Measurements from ENCODE around the gene SWAP70.

SWAP70 gene

GRCh38 chr11:9774109-9774508, 110.2 kb downstream of the SWAP70 start:
- Histone ChIP-seq H3F3A (ENCODE audit: low read depth) (no peaks in the 10 kb centered on the region), H3K9ac (ENCODE audit: low read depth, low read length, poor library complexity, severe bottlenecking) (no peak overlapping the region), H3K9me2 (replicated peaks; ENCODE audit: low read depth, low read length) (no peaks in the 10 kb centered on the region), H2AFZ (ENCODE audit: low read length) (no peak overlapping the region), H3K36me3 (ENCODE audit: insufficient read depth, low read length) (no peaks in the 10 kb centered on the region), H3K4me3 (ENCODE audit: low read length, poor library complexity, severe bottlenecking) (no peak overlapping the region), H3K4me2 (ENCODE audit: low read depth, low read length, poor library complexity, severe bottlenecking) (no peak overlapping the region), H3K79me2 (ENCODE audit: insufficient read depth, low read length) (no peaks in the 10 kb centered on the region), H3K27me3 (ENCODE audit: insufficient read depth, low read length, poor library complexity, severe bottlenecking) (no peaks in the 10 kb centered on the region), H4K20me1 (ENCODE audit: insufficient read depth, low read length, poor library complexity, severe bottlenecking) (no peaks in the 10 kb centered on the region), H3K4me1 (ENCODE audit: insufficient read depth, low read length, poor library complexity, severe bottlenecking) (no peaks in the 10 kb centered on the region), H3K9me3 (ENCODE audit: insufficient read depth, low read depth, low read length) (no peaks in the 10 kb centered on the region)
- TF ChIP-seq CTCF (conservative IDR thresholded peaks at IDR 0.05; ENCODE audit: low read length): no peak
- no peak for TF ChIP-seq EZH2phosphoT487 (IDR thresholded peaks at IDR 0.05; ENCODE audit: borderline replicate concordance)

DNA sequence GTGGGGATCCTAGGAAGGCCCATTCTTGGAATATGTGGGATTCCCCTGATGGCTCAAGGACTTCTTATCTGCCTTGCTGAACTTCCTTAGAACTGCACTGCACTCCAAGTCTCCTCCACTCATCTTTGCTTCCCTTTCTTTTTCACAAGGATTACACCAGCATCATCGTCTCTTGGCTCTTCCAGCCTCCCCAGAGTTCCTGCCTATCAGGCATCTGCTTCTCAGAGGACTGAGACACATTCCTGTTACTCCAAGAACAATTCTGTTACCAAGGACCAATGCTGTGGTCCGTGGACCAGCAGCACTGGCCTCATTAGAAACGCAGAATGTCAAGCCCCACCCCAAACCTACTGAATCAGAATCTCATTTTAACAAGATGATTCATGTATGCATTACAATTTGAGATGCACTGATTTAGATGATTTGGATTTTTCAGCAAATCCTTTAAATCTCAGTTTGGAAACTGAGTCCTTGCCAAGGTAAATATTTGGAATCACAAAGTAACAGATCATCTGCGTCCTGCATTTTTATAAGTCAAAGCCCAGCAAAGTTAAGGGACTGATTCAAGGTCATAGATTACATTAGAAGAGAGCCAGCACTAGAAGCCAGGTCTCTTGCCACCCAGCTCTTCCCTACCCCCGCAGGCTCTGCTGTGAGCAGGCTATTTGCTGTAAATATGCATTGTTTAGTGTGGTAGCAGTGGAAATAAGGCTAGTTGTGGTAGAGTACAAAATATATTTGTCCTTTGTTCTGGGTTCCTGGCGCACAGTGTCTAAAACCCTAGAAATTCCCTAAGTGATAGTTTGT, 110.9 kb downstream of the SWAP70 start:
- TF ChIP-seq CTCF (conservative IDR thresholded peaks at IDR 0.05; ENCODE audit: low read length): no peak
- TF ChIP-seq EZH2phosphoT487 (IDR thresholded peaks at IDR 0.05; ENCODE audit: borderline replicate concordance): no peak
- H3F3A ChIP-seq (ENCODE audit: low read depth): no peaks in the 10 kb centered on the region
- H3K9me3 ChIP-seq (ENCODE audit: insufficient read depth, low read depth, low read length): no peaks in the 10 kb centered on the region
- peaks cover 4% of the 10 kb centered on the region; the same call in 1 of the 2 replicates for H3K36me3 ChIP-seq (ENCODE audit: insufficient read depth, low read length)
- H2AFZ ChIP-seq (ENCODE audit: low read length): no peak overlapping the region
- H3K9me2 ChIP-seq (replicated peaks; ENCODE audit: low read depth, low read length): no peaks in the 10 kb centered on the region
- no peak overlapping the region for H3K4me2 ChIP-seq (ENCODE audit: low read depth, low read length, poor library complexity, severe bottlenecking)
- H4K20me1 ChIP-seq (ENCODE audit: insufficient read depth, low read length, poor library complexity, severe bottlenecking): no peaks in the 10 kb centered on the region
- H3K27me3 ChIP-seq (ENCODE audit: insufficient read depth, low read length, poor library complexity, severe bottlenecking): no peaks in the 10 kb centered on the region
- no peaks in the 10 kb centered on the region for H3K79me2 ChIP-seq (ENCODE audit: insufficient read depth, low read length)
- H3K4me3 ChIP-seq (ENCODE audit: low read length, poor library complexity, severe bottlenecking): no peak overlapping the region
- no peak overlapping the region for H3K9ac ChIP-seq (ENCODE audit: low read depth, low read length, poor library complexity, severe bottlenecking)
- H3K4me1 ChIP-seq (ENCODE audit: insufficient read depth, low read length, poor library complexity, severe bottlenecking): no peaks in the 10 kb centered on the region

DNA sequence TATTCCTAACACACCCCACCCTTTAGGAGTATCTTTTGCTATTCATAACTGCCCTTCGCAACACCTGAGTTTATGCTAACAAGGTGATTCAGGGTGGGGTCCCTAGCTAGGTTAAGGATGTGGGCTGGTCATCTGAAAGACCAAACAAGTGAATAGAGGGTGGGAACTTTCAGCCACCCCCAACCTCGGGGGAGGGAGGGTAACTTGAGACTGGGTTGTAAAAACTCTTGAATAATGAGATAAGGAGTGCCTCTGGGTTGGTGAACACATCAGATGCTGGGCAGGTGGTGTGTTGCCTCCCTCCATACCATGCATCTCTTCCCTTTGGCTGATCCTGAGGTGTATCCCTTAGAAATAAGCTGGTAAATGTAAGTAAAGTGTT, 111.5 kb downstream of the SWAP70 start:
- Histone ChIP-seq H4K20me1 (ENCODE audit: insufficient read depth, low read length, poor library complexity, severe bottlenecking) (no peaks in the 10 kb centered on the region), H3K9me2 (replicated peaks; ENCODE audit: low read depth, low read length) (no peaks in the 10 kb centered on the region), H3K9ac (ENCODE audit: low read depth, low read length, poor library complexity, severe bottlenecking) (no peak overlapping the region), H3K4me2 (ENCODE audit: low read depth, low read length, poor library complexity, severe bottlenecking) (no peak overlapping the region), H3K9me3 (ENCODE audit: insufficient read depth, low read depth, low read length) (no peaks in the 10 kb centered on the region), H3K4me1 (ENCODE audit: insufficient read depth, low read length, poor library complexity, severe bottlenecking) (no peaks in the 10 kb centered on the region), H3K4me3 (ENCODE audit: low read length, poor library complexity, severe bottlenecking) (no peak overlapping the region), H3K36me3 (ENCODE audit: insufficient read depth, low read length) (peaks cover 10% of the 10 kb centered on the region; the same call in 1 of the 2 replicates), H2AFZ (ENCODE audit: low read length) (no peak overlapping the region), H3K27me3 (ENCODE audit: insufficient read depth, low read length, poor library complexity, severe bottlenecking) (no peaks in the 10 kb centered on the region), H3F3A (ENCODE audit: low read depth) (no peaks in the 10 kb centered on the region), H3K79me2 (ENCODE audit: insufficient read depth, low read length) (no peaks in the 10 kb centered on the region)
- TF ChIP-seq EZH2phosphoT487 (IDR thresholded peaks at IDR 0.05; ENCODE audit: borderline replicate concordance): no peak
- no peak for TF ChIP-seq CTCF (conservative IDR thresholded peaks at IDR 0.05; ENCODE audit: low read length)
